Measurements from ENCODE around the gene CMBL. TPM values are rescaled to one million over a fixed set of nuclear protein-coding genes. Genes with fewer than 3 reads are reported as not detected.

The CMBL gene
- total RNA-seq, 1 donor from 2014 or later, result 2.2 TPM

GRCh38 chr5:10261065-10261464, 46.6 kb downstream of the CMBL start:
- no peak overlapping the region for H3K4me3 Mint-ChIP-seq (ENCODE audit: unreplicated experiment)
- DNase-seq, result no peak
- no peak overlapping the region for H3K27ac Mint-ChIP-seq (ENCODE audit: unreplicated experiment)
- no peaks in the 10 kb centered on the region for H3K27me3 Mint-ChIP-seq (ENCODE audit: unreplicated experiment)
- H3K4me1 Mint-ChIP-seq (ENCODE audit: low read depth, unreplicated experiment), result peaks cover 15% of the 10 kb centered on the region
- no peak for TF ChIP-seq CTCF (IDR thresholded peaks at IDR 0.05; ENCODE audit: partially characterized antibody, unreplicated experiment)
- peaks cover 4% of the 10 kb centered on the region for H3K36me3 Mint-ChIP-seq (ENCODE audit: unreplicated experiment)
- peaks cover 2% of the 10 kb centered on the region for H3K9me3 Mint-ChIP-seq (ENCODE audit: unreplicated experiment)

GRCh38 chr5:10259899-10260298, 47.8 kb downstream of the CMBL start:
- H3K4me3 Mint-ChIP-seq (ENCODE audit: unreplicated experiment), result no peak overlapping the region
- peaks cover 22% of the 10 kb centered on the region for H3K4me1 Mint-ChIP-seq (ENCODE audit: low read depth, unreplicated experiment)
- peaks cover 2% of the 10 kb centered on the region for H3K9me3 Mint-ChIP-seq (ENCODE audit: unreplicated experiment)
- no peak for DNase-seq
- H3K27me3 Mint-ChIP-seq (ENCODE audit: unreplicated experiment), result no peaks in the 10 kb centered on the region
- TF ChIP-seq CTCF (IDR thresholded peaks at IDR 0.05; ENCODE audit: partially characterized antibody, unreplicated experiment), result no peak
- peak overlapping the region; percentile 56 for H3K27ac Mint-ChIP-seq (ENCODE audit: unreplicated experiment)
- peaks cover 4% of the 10 kb centered on the region for H3K36me3 Mint-ChIP-seq (ENCODE audit: unreplicated experiment)

- no peak for DNase-seq
- H3K27me3 Mint-ChIP-seq (ENCODE audit: unreplicated experiment), result no peaks in the 10 kb centered on the region
- peaks cover 30% of the 10 kb centered on the region for H3K4me1 Mint-ChIP-seq (ENCODE audit: low read depth, unreplicated experiment)
- no peak overlapping the region for H3K4me3 Mint-ChIP-seq (ENCODE audit: unreplicated experiment)
- H3K27ac Mint-ChIP-seq (ENCODE audit: unreplicated experiment), result peak overlapping the region; percentile 9
- no peak for TF ChIP-seq CTCF (IDR thresholded peaks at IDR 0.05; ENCODE audit: partially characterized antibody, unreplicated experiment)
- H3K36me3 Mint-ChIP-seq (ENCODE audit: unreplicated experiment), result peaks cover 4% of the 10 kb centered on the region
- peaks cover 2% of the 10 kb centered on the region for H3K9me3 Mint-ChIP-seq (ENCODE audit: unreplicated experiment)
Observed at GRCh38 chr5:10257870-10258269, 49.8 kb downstream of the CMBL start.

DNA sequence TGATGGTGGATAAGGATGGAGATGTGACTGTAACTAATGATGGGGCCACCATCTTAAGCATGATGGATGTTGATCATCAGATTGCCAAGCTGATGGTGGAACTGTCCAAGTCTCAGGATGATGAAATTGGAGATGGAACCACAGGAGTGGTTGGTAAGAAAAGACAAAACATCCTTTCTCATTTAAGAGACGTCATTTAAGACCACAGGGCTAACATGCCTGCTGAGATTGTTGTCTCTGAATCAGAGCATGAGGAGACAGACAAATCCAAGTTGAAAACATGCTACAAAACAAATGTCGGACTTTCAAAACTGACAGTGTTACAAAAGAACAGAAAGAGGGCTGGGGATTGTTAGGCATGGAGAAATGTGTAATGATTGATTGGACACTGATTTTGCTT, 53.0 kb downstream of the CMBL start:
- peak overlapping the region; percentile 33 for H3K4me3 Mint-ChIP-seq (ENCODE audit: unreplicated experiment)
- H3K27ac Mint-ChIP-seq (ENCODE audit: unreplicated experiment), result no peak overlapping the region
- DNase-seq, result no peak
- peaks cover 4% of the 10 kb centered on the region for H3K36me3 Mint-ChIP-seq (ENCODE audit: unreplicated experiment)
- TF ChIP-seq CTCF (IDR thresholded peaks at IDR 0.05; ENCODE audit: partially characterized antibody, unreplicated experiment), result no peak
- peaks cover 2% of the 10 kb centered on the region for H3K27me3 Mint-ChIP-seq (ENCODE audit: unreplicated experiment)
- peaks cover 40% of the 10 kb centered on the region for H3K4me1 Mint-ChIP-seq (ENCODE audit: low read depth, unreplicated experiment)
- peaks cover 4% of the 10 kb centered on the region for H3K9me3 Mint-ChIP-seq (ENCODE audit: unreplicated experiment)

DNA sequence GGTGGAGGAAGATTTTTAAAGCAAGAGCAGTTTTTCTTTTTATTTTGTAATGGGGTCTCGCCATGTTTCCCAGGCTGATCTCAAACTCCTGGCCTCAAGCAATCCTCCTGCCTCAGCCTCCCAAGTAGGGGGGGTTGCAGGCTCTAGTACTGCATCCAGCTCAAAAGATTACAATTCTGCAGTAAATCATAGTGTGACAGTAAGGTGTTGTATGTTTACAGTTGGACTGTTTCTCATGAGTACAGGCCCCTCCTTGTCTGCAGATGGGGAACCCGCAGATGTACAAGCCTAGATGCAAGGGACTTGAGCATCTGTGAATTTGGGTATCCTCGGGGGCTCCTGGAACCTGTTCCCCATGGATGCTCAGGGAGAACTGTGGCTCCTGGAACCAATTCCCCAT, 54.3 kb downstream of the CMBL start:
- peaks cover 6% of the 10 kb centered on the region for H3K9me3 Mint-ChIP-seq (ENCODE audit: unreplicated experiment)
- DNase-seq, result no peak
- peaks cover 3% of the 10 kb centered on the region for H3K27me3 Mint-ChIP-seq (ENCODE audit: unreplicated experiment)
- H3K36me3 Mint-ChIP-seq (ENCODE audit: unreplicated experiment), result peaks cover 2% of the 10 kb centered on the region
- H3K4me1 Mint-ChIP-seq (ENCODE audit: low read depth, unreplicated experiment), result peaks cover 41% of the 10 kb centered on the region
- peak overlapping the region; percentile 50 for H3K27ac Mint-ChIP-seq (ENCODE audit: unreplicated experiment)
- TF ChIP-seq CTCF (IDR thresholded peaks at IDR 0.05; ENCODE audit: partially characterized antibody, unreplicated experiment), result no peak
- peak overlapping the region; percentile 30 for H3K4me3 Mint-ChIP-seq (ENCODE audit: unreplicated experiment)

Data from glutamatergic neuron (in vitro differentiated cells).